Measurements from ENCODE around the gene GFRA4.

Gene GFRA4

DNA sequence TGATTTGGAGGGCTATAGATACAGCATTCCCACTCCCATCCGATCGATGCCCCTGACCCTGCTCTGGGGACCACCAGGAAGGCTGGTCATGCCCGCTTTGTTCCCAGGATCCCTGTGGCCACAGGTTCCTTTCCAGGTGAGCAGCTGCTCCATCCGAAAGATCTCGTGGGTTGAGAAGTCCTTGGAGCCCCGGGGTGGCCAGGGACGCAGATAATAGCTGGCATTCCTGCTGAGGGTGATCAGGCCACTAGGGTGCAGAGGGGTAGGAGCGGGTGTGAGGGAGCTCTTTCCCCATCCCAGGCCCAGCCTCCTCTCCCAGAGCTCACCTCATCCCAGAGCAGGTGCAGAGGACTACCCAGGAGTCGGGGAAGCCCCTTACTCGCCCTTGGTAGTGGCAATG lies 11.2 kb upstream of the GFRA4 start:
- no peak for DNase-seq (ENCODE audit: low read depth in 2 of 3, low spot score in 2 of 3)

DNA sequence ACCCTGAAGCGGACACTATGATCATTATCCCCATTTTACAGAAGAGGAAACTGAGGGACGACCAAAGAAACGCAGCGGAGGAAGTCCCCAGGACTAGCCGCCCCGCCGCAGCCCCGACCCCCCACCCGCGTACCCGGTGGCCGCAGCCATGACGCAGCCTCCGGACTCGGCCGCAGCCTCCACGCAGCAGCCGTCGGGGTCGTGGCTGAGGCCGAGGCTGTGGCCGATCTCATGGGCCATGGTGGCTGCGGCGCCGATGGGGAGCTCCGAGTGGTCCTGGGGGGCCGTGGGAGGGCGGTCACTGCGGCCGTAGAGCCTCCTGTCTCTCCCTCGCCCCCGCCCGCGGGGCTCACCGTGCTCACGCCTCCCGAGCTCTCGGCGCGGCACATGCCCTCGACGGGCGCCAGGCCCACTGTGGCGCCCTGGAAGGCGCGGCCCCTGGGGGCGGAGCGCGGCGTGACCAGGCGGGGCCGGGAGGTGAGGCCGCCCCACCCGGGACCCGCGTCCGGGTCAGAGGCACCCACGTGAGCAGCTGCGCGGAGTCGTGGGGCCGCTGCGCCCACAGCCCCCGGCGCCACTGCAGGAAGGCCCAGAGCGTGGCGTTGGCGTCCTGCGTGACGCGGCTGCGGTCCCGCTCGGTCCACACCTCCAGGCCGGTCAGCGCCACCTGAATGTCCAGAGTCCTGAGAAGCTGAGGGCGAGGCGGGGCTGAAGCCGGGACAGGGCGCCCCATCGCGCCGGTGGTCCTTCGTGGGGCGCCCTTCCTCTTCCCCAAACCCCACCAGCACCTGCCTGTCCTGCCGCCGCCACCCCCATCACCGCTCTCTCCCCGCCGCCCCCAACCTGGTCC lies 10.2 kb upstream of the GFRA4 start:
- no peak for DNase-seq (ENCODE audit: low read depth in 2 of 3, low spot score in 2 of 3)

DNA sequence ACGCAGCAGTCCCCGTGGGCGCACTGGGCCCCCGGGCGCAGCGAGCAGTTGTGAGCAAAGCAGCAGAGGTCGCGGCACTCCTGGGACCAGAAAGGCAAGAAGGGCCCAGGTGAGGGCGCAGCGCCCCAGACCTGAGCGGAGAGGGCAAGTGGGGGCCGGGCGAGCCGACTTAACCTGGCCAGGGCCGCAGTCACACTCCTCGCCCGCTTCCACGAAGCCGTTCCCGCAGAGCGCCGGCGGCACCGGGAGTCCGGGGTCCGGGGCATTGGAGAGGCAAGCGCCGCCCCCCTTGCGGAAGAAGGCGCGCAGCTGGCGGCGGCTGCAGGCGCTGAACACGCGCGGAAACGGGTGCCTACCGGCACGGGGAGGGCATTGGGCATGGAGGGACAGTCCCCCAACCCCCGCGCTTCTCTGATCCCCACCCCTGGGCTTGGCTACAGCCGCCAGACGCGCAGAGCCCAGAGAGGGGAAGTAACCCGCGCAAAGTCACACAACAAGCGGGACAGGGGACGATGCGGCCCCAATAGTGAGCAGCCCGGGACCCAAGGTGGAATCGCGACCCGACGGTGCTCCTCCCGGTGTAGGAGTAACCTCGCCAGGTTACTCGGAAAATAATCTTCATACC lies 9.5 kb upstream of the GFRA4 start:
- no peak for DNase-seq (ENCODE audit: low read depth in 2 of 3, low spot score in 2 of 3)

DNA sequence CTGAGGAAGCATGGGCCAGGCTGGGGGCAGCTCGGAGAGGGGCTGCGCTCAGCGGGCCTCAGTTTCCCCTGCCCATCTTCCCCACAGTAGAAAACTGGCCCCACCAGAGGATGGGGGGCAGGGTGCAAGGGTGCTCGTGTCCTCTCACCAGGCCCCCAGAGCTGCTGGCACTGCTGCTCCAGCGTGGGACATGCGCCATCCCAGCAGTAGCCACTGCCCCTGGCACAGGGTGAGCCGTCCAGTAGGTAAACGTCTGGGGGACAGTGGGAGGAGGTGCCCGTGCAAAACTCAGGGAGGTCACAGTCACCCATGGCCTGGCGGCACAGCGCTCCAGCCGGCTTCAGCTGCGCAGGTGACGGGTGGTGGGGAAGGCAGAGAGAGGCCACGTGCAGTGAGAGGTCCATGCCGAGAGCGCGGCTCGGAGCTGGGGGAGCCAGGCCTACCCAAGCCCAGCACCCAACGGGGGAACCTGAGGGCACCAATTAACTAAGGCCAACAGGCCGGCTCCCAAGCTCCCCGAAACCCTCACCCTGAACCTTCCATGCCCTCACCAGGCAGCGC lies 8.9 kb upstream of the GFRA4 start:
- DNase-seq (ENCODE audit: low read depth in 2 of 3, low spot score in 2 of 3): no peak

DNA sequence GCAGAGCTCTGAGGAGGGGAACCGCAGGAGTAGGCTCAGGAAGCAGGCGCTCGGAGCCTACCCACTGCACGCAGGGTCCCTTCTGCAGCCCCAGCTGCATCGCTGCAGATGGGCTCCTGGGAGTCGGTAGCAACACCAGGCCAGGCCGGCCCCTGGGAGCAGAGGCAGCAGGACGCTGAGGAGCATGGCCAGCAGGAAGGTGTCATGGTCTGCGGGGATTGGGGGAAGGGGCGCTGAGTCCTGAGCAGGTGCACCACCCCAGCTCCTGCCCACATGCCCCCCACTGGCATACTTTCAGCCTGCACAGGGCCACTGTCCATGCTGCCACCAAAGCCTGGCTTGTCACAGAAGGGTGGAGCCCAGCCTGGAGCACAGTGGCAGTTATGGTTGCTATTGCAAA lies 7.7 kb upstream of the GFRA4 start:
- no peak for DNase-seq (ENCODE audit: low read depth in 2 of 3, low spot score in 2 of 3)

DNA sequence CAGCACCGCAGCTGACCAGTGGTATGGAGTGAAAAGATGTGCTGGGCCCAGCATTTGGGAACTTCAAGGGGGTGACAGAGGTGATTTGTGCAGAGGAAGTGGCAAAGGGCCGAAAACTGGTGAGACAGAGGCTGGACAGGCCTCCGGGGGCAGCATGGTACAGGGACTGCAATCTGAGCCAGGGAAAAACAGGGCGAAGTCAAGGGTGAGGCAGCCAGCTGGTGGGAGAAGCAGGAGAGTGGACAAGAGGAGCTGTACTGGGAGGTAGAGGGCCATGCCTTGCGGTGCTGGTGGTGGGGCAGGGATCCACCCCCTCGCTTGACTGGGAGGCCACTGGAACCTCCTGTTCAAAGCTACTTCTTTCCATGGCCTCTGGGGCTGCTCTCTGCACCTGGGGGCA lies 7.3 kb upstream of the GFRA4 start:
- DNase-seq (ENCODE audit: low read depth in 2 of 3, low spot score in 2 of 3): no peak

DNA sequence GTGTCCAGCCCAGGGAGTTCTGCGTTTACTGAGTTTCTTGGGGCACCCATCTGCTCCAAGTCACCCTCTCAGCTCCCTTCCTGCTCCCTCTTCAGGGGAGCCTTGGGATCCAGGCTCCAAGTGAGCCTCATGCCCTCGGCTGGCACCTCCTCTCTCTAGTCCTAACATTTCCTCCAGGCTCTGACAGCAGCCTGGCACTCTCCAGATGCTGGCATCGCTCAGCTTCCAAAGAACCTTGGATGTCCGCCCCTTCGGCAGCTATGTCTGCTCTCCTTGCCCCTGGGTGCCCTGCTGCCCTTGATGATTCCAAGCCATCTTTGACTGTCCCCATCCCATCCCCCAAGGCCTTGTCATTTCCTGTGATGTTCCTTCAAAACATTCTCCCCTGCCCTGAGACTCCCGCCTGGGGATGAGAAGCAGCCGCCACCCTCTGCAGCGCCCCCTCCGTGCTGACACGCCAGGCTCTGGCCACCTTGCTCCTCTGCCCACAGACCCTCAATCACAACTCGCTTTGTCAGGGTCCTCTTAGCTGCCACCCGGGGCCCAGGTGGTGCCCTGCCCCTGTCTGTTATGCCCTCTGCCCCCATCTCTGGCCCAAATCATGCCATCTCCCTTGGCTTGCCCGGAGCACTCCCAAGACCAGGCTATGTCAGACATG lies 6.6 kb upstream of the GFRA4 start:
- no peak for DNase-seq (ENCODE audit: low read depth in 2 of 3, low spot score in 2 of 3)

DNA sequence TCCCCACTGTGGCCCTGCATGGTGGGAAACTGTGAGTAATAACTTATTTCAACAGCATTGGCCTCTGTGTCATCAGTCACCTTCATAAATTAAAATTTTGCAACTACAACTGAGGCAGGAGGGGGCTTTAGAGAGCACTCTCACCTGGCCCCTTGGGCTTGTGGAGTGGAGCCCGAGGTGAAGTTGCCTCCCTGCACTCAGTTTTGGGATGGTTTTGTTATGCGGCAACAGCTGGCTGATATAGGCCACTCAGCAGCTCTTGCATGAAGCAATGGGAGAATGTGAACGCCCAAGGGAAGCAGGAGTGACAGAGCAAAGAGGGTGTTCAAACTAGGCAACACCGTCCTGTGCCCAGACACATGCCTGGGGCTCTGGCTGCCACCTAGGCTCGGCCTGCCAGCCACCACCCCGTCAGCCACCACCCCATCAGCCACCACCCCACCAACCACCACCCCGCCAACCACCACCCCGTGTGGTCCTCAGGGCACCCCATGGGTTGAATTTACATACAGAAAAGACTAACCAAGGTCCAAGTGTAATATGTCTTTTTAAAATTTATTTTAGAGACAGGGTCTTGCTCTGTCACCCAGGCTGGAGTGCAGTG lies 4.3 kb upstream of the GFRA4 start:
- no peak for DNase-seq (ENCODE audit: low read depth in 2 of 3, low spot score in 2 of 3)

DNA sequence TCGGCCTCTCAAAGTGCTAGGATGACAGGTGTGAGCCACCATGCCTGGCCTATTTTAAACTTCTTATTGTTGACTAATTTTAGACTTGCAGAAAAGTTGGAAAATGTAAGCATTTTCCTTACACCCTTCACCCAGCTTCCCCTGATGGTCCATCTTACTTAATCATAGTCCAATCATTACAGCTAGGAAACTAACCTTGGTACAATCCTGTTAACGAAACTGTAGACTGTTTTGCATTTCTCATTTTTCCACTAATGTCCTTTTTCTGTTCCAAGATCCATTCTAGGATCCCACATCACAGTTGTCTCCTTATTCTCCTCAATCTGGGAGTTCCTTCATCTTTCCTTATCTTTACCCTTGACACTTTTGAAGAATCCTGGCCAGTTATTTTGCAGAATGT lies 659 bp upstream of the GFRA4 start:
- DNase-seq (ENCODE audit: low read depth in 2 of 3, low spot score in 2 of 3): no peak

DNA sequence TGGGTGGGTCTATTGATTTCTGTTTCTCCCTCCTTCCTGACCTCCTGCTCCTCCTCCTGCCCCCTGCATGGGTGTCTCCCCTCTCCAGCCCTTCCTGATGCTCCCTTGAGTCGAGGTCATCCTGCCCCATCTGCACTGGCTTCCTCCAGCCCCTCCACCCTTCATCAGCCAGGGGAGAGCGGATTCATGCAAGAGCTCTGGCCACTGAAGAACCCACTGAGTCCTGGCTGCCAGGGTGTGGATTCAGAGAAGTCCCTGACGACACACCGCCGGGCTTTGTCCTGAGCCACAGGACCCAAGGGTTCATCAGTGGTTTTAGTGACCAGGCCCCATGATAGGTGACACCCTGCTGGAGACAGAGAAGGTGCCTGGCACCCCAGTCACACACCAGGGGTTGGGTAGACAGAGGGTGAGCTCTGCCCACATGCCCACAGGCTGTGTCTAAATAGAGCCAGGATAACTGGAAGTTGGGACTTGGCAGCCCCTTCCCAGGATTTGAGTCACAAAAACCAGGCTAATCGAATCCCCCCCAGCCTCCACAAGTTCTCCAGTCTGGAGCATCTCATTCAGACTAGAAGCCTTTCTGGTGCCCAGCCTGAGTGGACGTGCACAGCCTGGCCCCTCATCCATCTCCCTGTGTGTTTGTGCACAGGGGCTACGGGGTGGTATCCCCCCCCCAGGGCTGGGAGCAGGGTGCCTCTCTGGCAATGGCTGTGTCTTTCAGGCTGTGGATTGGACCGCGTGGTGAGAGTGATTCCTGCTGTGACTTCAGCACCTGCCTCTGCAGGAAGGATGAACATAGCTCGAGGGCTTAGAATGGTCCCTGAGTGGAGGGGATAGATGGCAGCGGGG lies 1.2 kb downstream of the GFRA4 start:
- DNase-seq (ENCODE audit: low read depth in 2 of 3, low spot score in 2 of 3): no peak

DNA sequence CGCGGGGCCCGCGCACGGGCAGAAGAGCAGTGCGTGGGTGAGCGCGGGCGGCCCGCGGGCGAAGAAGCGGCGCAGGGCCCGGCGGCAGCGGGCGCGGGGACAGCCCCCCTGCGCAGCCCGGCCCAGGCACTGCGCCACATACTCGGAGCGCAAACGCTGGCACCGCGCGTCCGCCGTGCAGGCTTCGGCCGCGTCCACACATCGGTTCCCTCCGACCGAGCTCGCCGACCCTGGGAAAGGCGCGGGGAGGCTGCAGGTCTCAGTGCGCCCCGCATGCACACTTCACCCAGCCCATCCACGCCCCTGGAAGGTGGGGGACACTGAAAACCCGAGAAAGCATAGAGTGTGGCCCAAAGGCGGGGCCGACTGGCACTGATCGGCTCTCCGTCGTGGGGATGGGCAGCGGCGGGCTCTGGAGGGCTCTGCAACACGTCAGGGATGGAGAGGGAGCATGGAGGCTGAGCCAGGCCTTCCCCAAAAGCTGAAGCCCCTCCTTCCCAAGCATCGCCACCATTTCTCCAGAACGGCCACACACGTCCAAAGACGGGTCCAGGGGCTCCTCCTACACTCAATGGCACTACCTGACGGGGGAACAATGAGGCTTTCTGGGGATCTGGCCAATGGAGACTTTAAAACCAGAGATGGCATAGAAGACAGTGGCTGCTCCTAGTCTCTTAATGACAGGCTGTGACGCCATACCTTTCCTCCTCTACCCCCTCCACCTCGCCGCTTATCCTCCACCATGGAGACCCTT lies 2.0 kb downstream of the GFRA4 start:
- no peak for DNase-seq (ENCODE audit: low read depth in 2 of 3, low spot score in 2 of 3)

DNA sequence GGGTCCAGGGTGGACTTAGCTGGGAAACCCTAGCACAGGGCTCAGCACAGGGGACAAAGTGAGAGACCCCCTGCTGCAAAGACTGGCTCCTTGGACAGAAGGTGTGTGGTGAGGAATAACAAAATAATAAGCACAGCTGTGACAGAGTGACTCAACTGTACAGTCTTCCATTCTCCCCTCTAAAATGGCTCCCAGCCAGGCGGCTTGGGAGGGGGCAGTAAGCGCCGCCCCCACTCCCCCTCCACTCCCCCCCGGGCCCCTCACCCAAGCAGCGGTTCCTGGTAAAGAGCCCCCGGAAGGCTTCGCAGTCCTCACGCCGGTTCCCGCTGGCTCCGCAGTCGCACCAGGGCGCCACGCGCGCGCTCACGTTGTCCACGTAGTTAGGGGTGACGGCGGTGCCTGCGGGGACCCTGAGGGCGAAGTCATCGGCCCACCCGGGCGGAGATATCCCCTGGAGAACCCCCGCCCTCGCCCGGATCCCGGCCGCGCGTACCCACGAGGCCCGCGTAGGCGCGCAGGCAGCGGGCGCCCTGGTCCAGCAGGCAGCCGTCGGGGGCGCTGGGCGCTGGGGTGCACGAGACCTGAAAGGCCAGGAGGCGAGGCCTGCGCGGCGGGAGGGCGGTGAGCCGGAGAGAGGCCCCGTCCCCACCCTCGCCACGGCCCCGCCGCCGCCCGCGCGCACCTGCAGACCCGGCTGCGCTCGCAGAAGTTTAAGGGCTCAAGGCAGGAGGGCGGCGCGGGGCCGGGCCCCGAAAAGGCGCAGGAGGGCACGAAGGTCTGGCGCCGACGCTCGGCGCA lies 2.7 kb downstream of the GFRA4 start:
- no peak for DNase-seq (ENCODE audit: low read depth in 2 of 3, low spot score in 2 of 3)

DNA sequence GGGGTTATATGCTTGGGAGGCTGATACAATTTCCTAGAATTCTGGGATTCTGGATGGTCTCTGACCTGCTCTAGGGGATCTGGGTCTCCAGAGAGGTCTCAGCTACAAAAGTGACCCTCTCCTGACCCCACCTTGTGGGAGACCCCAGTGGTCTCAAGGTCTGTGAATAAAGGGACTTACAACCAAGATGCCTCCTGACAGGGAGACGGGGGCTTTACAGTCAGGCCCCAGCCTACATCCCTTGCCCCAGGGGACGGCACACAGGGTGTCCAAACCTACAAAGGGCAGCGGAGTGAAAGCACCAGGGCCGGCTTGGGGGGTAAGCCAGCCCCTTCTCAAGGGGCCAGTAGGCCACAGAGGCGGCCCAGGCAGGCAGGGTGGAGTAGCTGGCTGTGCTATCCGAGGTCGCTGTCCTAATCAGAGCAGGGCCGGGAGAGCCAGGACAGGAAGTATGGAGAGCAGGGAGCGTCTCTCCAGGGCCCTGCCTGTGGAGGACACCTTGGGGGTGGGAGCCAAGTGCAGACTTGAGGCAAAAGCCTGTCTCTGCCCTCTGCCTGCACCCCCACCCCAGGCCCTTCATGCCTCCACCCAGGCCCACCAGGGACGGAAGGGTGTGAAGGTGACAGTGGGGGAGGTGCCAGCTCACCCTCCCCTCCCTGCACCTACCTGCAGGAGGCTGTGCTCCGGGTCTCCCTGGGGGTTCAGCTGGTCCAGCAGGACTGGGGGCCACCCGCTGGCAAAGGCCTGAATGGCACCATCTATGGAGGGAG lies 3.5 kb downstream of the GFRA4 start:
- no peak for DNase-seq (ENCODE audit: low read depth in 2 of 3, low spot score in 2 of 3)

DNA sequence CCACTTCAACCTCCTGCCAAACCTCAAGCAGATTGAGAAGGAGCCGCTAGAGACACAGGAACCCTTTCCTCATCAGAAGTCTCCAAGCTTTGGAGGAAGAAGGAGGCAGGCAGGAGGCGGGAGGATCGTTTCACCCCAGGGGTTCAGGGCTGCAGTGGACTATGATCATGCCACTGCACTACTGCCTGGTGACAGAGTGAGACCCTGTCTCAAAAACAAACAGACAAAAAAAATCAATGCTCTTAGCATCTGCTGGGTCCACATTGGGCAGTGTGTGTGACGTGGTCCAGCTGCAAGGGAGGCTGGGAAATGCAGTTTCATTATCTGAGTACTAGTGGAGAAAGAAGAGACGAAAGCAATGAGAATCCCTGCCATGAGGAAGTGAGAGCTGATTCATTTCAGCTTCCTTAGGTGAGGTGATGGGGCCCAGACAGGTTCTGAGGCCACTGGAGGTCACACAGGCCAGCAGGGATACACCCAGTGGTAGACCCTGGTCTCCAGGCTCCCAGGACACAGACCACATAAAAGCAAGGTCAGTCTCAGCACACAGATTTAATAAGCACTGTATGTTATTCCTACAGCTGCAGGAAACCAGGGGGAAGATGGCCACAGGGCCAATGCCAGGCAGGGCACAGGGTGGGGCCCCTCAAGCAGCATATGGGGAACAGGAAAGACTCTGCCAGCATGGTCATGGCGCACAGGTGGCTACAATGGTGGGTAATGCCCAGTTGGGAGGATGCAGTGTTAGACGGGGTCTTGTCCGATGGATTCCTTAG lies 4.3 kb downstream of the GFRA4 start:
- DNase-seq (ENCODE audit: low read depth in 2 of 3, low spot score in 2 of 3): no peak

DNA sequence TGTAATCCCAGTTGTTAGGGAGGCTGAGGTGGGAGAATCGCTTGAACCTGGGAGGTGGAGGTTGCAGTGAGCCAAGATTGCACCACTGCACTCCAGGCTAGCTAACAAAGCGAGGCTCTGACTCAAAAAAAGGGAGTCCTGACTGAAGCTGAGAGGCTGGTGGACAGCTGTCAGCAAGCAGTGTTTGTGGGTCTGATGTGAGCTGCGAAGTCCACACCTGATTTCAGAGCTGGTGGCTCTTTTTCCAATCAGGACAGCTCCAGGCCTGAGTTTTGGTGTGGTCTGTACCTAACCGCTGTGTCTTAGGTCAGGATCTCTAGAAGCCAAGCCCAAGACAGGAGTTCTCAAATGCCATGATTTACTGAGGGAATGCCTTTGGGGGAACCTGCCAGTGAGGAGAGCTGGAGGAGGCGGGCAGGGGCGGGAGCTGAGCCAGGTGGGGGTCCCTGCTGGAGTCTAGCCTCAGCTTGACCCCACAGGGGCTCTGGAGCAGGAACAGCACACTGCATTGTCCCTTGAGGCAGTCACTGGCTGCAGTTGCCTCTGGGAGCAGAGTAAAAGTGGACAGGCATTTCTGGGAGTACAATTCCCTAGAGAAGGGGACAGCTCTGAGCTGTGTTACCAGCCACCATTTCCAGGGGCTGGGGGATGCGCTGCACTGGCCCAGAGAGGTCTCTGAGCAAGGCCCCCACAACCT lies 5.0 kb downstream of the GFRA4 start:
- no peak for DNase-seq (ENCODE audit: low read depth in 2 of 3, low spot score in 2 of 3)

DNA sequence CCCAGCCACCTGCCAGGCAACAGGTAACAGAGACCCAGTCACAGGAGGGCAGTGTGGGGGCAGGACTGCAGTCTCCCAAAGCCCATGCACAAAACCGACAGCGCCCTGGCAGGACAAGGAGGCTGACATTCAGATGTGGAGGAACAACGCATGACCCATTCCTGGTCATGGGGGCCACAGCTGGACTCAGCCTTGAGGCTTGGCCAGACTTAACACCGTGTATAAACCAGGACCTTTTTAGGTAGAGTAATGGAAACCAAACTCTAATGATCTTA lies 8.1 kb downstream of the GFRA4 start:
- no peak for DNase-seq (ENCODE audit: low read depth in 2 of 3, low spot score in 2 of 3)
